MCF 10A (cell line): Measurements from ENCODE around the gene SEBOX. TPM values are rescaled to one million over a fixed set of nuclear protein-coding genes. Genes with fewer than 3 reads are reported as not detected.

Source experiments
- BruUV-seq: library from RNA; stranded (reverse); fragments of 400-500 nt; replicated peaks from 2 replicates; lab custom pipeline; 2021; lab: Mats Ljungman, UMichigan
- CTCF ChIA-PET: fragments of 300-600 bp; sonication (Branson Sonifier 250); formaldehyde crosslinking; extraction: SDS; loops from one replicate; lab custom pipeline; 2021; ENCODE audit warnings: antibody characterized with exemption, inconsistent platforms; lab: Yijun Ruan, JAX
- POLR2A ChIA-PET: fragments of 300-600, 350-650 bp; sonication (Branson Sonifier 250); formaldehyde crosslinking; extraction: SDS; loops from one replicate; lab custom pipeline; 2020; ENCODE audit warnings: antibody characterized with exemption, inconsistent platforms; lab: Yijun Ruan, JAX
- DNase-seq: peaks from one replicate; pipeline ENCODE4 v3.0.0-alpha.2; 2018; ENCODE audit not compliant: unreplicated experiment
- H3K27ac Mint-ChIP-seq: one replicate; pipeline ENCODE4 v1.8.0; 2022; ENCODE audit warnings: mild to moderate bottlenecking, low read depth, mixed read lengths; ENCODE audit not compliant: unreplicated experiment
- H3K27me3 Mint-ChIP-seq: one replicate; pipeline ENCODE4 v1.8.0; 2022; ENCODE audit warnings: mixed read lengths; ENCODE audit not compliant: insufficient read depth, unreplicated experiment
- H3K36me3 Mint-ChIP-seq: one replicate; pipeline ENCODE4 v1.8.0; 2022; ENCODE audit warnings: mild to moderate bottlenecking, moderate library complexity, mixed read lengths; ENCODE audit not compliant: insufficient read depth, unreplicated experiment
- H3K4me1 Mint-ChIP-seq: one replicate; pipeline ENCODE4 v1.8.0; 2022; ENCODE audit warnings: mixed read lengths; ENCODE audit not compliant: insufficient read depth, unreplicated experiment
- H3K4me3 Mint-ChIP-seq: one replicate; pipeline ENCODE4 v1.8.0; 2022; ENCODE audit warnings: mild to moderate bottlenecking, moderate library complexity, mixed read lengths; ENCODE audit not compliant: unreplicated experiment
- H3K9me3 Mint-ChIP-seq: one replicate; pipeline ENCODE4 v1.8.0; 2022; ENCODE audit warnings: mixed read lengths; ENCODE audit not compliant: unreplicated experiment
- intact Hi-C: fragments of 100-400 bp; cut with micrococcal nuclease; formaldehyde crosslinking; loops from 2 replicates; pipeline ENCODE4 v1.14.1; 2022
- total RNA-seq: library from RNA; stranded (reverse); gene quantifications from 2 replicates; pipeline ENCODE4 v1.2.3, GENCODE V29; 2022
- TF ChIP-seq, protein P1 (sequence below): fragments of 200-600 bp; IDR thresholded peaks from one replicate; pipeline ENCODE4 v1.8.0; 2022; ENCODE audit warnings: antibody characterized with exemption, mild to moderate bottlenecking; ENCODE audit not compliant: unreplicated experiment

Gene SEBOX
- total RNA-seq, 1 experiment from 2014 or later = not detected

GRCh38 chr17:28343491-28343932 is 21.5 kb downstream of the SEBOX start:
- ChIA-PET POLR2A (interaction anchor here (0.6 to 5.8 kb wide), 5 partner anchors 8 to 183 kb away, joined by 3 to 85 read pairs (median 3); partner anchors contain the start of genes IFT20, POLDIP2 and TNFAIP1), CTCF (interaction anchor here (2.0 to 2.4 kb wide), 2 partner anchors 73 to 109 kb away, joined by 4 to 6 read pairs; no protein-coding TSS in a partner anchor)
- H3K27me3 Mint-ChIP-seq = no peaks in the 10 kb centered on the region
- H3K9me3 Mint-ChIP-seq = no peaks in the 10 kb centered on the region
- no peak for DNase-seq
- intact Hi-C loops = no loop called here
- TF ChIP-seq, protein P1, sequence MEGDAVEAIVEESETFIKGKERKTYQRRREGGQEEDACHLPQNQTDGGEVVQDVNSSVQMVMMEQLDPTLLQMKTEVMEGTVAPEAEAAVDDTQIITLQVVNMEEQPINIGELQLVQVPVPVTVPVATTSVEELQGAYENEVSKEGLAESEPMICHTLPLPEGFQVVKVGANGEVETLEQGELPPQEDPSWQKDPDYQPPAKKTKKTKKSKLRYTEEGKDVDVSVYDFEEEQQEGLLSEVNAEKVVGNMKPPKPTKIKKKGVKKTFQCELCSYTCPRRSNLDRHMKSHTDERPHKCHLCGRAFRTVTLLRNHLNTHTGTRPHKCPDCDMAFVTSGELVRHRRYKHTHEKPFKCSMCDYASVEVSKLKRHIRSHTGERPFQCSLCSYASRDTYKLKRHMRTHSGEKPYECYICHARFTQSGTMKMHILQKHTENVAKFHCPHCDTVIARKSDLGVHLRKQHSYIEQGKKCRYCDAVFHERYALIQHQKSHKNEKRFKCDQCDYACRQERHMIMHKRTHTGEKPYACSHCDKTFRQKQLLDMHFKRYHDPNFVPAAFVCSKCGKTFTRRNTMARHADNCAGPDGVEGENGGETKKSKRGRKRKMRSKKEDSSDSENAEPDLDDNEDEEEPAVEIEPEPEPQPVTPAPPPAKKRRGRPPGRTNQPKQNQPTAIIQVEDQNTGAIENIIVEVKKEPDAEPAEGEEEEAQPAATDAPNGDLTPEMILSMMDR = no peak
- no TSS peak for BruUV-seq
- peaks cover 16% of the 10 kb centered on the region for H3K4me1 Mint-ChIP-seq
- peaks cover 82% of the 10 kb centered on the region for H3K36me3 Mint-ChIP-seq
- no peak overlapping the region for H3K27ac Mint-ChIP-seq
- H3K4me3 Mint-ChIP-seq = no peak overlapping the region

GRCh38 chr17:28342313-28342712 is 22.7 kb downstream of the SEBOX start:
- intact Hi-C loops = no loop called here
- Mint-ChIP-seq H3K27ac (no peak overlapping the region), H3K4me3 (no peak overlapping the region), H3K36me3 (peaks cover 71% of the 10 kb centered on the region), H3K9me3 (no peaks in the 10 kb centered on the region), H3K27me3 (no peaks in the 10 kb centered on the region), H3K4me1 (peaks cover 22% of the 10 kb centered on the region)
- no peak for DNase-seq
- no TSS peak for BruUV-seq
- ChIA-PET CTCF (interaction anchor here (1.1 to 2.4 kb wide), 2 partner anchors 14 to 74 kb away, joined by 3 to 6 read pairs; no protein-coding TSS in a partner anchor), POLR2A (interaction anchor here (0.6 to 1.2 kb wide), 2 partner anchors 16 to 110 kb away, joined by 3 read pairs; partner anchors contain the start of gene POLDIP2)
- TF ChIP-seq, protein P1 = no peak

DNA sequence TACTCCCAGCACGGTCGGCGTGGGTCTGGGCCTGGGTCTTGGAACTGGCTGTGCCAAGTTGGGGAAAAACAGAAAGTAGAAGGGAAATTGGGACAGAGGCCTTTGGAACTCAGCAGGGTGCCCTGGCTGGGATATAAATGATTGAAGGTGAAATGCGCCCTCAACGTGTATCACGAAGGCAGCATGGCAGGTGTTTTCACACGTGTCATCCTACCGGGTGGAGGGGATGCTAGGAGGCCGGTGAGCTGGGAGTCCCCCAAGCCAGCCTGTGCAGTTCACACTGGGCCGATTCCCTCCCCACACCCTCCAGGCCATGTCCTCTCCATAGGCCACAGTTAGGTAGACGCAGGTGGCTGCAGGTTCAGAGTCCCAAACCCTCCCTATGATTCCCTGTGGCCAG is 23.5 kb downstream of the SEBOX start:
- Mint-ChIP-seq H3K36me3 (peaks cover 63% of the 10 kb centered on the region), H3K27me3 (no peaks in the 10 kb centered on the region), H3K4me1 (peaks cover 23% of the 10 kb centered on the region), H3K9me3 (no peaks in the 10 kb centered on the region), H3K4me3 (no peak overlapping the region), H3K27ac (no peak overlapping the region)
- DNase-seq = no peak
- intact Hi-C loops = no loop called here
- CTCF ChIA-PET = interaction anchor here (1.1 kb wide), 1 partner anchor 13 kb away, joined by 3 read pairs; no protein-coding TSS in a partner anchor
- no TSS peak for BruUV-seq
- POLR2A ChIA-PET = no interaction called here
- TF ChIP-seq, protein P1 = no peak

DNA sequence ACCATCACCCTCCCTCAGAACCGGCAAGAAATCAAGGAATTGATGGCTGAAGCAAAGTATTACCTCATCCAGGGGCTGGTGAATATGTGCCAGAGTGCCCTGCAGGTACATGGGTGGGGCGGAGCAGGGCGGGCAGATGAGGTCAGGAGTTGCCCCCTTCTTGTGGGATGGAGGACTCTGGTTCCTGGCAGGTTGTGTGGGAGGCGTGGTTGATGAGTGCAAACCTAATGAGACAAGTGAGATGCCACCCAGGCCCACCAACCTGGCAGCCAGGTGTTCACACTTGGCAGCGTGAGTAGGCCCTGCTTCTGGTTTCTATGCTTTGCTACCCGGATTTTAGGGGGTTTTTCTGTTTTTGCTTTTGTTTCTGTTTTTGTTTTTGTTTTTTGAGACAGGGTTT is 24.6 kb downstream of the SEBOX start:
- no peak for DNase-seq
- H3K36me3 Mint-ChIP-seq = peaks cover 60% of the 10 kb centered on the region
- H3K4me3 Mint-ChIP-seq = no peak overlapping the region
- intact Hi-C loops = no loop called here
- BruUV-seq = no TSS peak
- peaks cover 23% of the 10 kb centered on the region for H3K4me1 Mint-ChIP-seq
- ChIA-PET POLR2A (no interaction called here), CTCF (no interaction called here)
- TF ChIP-seq, protein P1 = no peak
- H3K27ac Mint-ChIP-seq = no peak overlapping the region
- no peaks in the 10 kb centered on the region for H3K27me3 Mint-ChIP-seq
- H3K9me3 Mint-ChIP-seq = no peaks in the 10 kb centered on the region
